Activated T-cell treated with anti-CD3 and anti-CD28 coated beads, Interleukin-2, amount 50 U/mL, for 24 hours (primary cell): Measurements from ENCODE around the gene TNNT2.

Experiments used
- DNase-seq: peaks from one replicate; pipeline ENCODE4 v3.0.0-alpha.2; 2020
- H3K27ac Mint-ChIP-seq: 2 replicates; pipeline ENCODE4 v1.8.0; 2020; ENCODE audit warnings: mild to moderate bottlenecking, mixed read lengths
- H3K27me3 Mint-ChIP-seq: 2 replicates; pipeline ENCODE4 v1.8.0; 2020; ENCODE audit warnings: mixed read lengths
- H3K36me3 Mint-ChIP-seq: 2 replicates; pipeline ENCODE4 v1.8.0; 2020; ENCODE audit warnings: low read depth, mixed read lengths
- H3K4me1 Mint-ChIP-seq: 2 replicates; pipeline ENCODE4 v1.8.0; 2020; ENCODE audit warnings: low read depth, mixed read lengths
- H3K4me3 Mint-ChIP-seq: 2 replicates; pipeline ENCODE4 v1.8.0; 2020; ENCODE audit warnings: mild to moderate bottlenecking, moderate library complexity, mixed read lengths
- H3K9me3 Mint-ChIP-seq: 2 replicates; pipeline ENCODE4 v1.8.0; 2020; ENCODE audit warnings: mixed read lengths

The TNNT2 gene

DNA sequence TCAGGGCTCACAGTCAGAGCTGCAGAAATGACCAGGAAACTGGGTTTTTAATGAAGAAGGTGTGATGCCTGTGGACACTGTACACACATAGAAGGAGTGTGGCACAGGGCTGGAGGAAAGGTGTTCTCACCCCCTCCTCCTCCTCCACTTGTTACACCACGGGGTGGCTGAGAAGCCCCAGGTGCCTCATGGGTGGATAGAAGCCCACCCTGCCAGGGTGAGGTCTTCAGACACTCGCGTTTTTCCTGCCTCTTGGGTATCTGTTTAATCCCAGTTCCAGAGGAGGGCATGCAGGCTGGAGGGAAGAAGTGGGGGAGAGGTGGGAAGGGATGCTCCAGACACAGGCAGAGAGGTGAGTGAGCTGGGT, 31.3 kb upstream of the TNNT2 start:
- Mint-ChIP-seq H3K4me3 (no peak overlapping the region), H3K27ac (no peak overlapping the region), H3K4me1 (no peaks in the 10 kb centered on the region), H3K36me3 (no peaks in the 10 kb centered on the region), H3K9me3 (no peaks in the 10 kb centered on the region), H3K27me3 (peaks cover 3% of the 10 kb centered on the region)
- DNase-seq: no peak

DNA sequence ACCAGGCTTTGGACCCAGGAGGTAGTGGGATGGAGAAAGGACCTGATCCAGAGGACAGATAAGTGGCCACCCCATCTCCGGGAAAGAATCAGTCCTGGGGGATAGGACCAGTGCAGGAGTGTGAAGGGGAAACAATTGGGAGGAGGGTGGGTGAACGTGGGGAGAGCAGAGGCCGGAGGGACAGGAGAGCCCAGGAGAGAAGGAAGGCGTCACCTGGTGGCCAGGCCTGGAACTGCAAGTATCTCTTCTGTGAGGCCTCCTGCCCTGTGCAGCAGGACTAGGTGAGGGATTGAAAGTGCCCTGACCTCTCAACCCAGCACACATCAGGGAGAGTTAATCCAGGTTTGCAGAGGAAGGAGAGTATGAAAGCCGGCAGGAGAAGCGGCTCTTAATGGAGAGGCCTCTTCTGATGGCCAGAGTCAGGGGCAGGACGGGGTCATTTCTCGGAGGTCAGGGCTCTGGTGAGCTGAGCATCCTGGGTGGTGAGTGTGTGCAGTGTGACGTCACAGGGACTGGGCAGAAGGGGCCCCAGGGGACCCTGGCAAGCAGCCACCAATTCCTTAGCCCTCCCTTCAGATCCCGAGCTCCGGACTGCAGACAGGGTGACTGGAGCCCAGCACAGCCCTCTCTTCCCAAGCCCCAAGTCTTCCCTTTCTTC, 30.8 kb upstream of the TNNT2 start:
- Mint-ChIP-seq H3K27me3 (peaks cover 3% of the 10 kb centered on the region), H3K4me3 (no peak overlapping the region), H3K27ac (no peak overlapping the region), H3K36me3 (no peaks in the 10 kb centered on the region), H3K4me1 (no peaks in the 10 kb centered on the region), H3K9me3 (no peaks in the 10 kb centered on the region)
- DNase-seq: peak; percentile 82

DNA sequence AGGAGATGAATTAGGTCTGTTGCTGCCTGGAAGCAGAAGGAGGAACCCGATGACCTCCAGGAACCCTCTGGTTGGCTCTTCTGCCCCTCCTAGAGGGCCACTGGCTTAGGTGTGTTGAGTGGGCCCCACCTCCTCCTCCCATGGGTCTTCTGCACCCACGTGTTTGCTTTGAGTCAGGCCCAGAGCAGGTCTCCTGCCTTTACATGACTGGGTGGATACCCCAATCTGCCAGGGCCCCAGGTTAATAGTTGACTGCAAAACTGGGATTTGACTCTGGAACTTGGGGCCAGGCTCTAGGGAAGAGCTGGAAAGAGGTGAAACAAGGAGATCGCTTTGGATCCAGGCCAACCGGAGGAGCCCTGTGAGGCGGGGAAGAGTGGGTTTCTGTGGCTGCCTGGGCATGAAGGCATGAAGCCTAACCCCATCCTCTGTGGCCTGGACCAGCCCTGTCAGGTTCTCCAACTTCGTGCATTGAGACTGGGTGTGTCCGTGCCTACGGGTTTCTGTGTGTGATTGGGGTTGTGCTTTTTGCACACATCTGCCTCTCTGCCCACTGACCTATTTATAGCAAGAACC, 29.4 kb upstream of the TNNT2 start:
- Mint-ChIP-seq H3K4me1 (no peaks in the 10 kb centered on the region), H3K4me3 (no peak overlapping the region), H3K27ac (no peak overlapping the region), H3K9me3 (no peaks in the 10 kb centered on the region), H3K36me3 (no peaks in the 10 kb centered on the region), H3K27me3 (peaks cover 3% of the 10 kb centered on the region)
- no peak for DNase-seq

DNA sequence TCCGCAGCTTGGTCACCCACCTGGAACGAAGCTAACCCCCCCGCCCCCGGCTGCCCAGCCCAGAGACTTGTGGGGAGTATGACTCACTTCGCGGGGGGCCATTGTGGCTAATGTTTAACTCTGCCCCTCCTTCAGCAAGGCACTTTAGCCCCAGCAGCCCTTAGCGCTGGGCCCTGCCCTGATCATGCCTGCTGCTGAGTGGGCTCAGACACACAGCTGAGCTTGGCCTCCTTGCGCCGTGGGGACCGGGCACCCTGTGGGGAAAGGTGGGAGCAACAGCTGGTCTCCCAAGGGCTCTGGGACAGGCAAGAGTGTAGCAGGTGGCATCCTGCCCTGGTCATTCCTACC, 28.0 kb upstream of the TNNT2 start:
- H3K4me1 Mint-ChIP-seq: no peaks in the 10 kb centered on the region
- H3K4me3 Mint-ChIP-seq: no peak overlapping the region
- peaks cover 9% of the 10 kb centered on the region for H3K27me3 Mint-ChIP-seq
- no peaks in the 10 kb centered on the region for H3K36me3 Mint-ChIP-seq
- no peak for DNase-seq
- H3K9me3 Mint-ChIP-seq: no peaks in the 10 kb centered on the region
- no peak overlapping the region for H3K27ac Mint-ChIP-seq

DNA sequence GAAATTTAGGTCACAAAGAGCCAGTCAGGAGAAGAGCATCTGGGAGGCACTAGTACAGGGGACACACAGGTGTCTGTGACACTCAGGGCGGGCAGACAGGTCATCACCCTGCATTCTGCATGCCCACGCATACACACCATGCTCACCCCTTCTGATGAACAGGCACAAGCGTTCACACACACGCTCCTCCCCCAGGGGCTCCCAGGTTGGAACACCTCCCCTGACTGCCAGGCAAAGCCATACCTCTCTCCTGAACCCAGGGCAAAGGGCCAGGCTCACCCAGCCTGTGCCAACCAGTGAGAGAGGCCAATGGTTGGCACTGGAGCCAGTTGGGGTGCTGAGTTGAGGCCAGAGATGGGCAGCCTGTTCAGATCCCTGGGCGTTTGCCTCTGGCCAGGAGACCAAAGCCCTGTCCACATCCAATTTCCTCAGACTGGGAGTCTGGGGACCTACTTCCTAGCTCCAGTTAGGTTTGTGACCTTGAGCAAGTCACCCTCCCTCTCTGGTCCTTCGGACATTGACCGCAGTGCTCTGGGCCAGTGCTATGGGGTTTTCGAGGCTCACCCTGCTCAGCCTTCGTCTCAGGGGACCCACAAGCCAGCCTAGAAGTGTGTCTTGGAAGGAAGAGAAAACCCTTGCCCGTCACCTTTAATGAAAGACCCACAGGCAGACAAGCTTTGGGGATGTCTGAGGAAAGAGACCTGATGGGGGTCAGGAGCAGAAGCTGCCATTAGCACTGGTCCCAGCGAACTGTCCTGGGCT, 27.4 kb upstream of the TNNT2 start:
- Mint-ChIP-seq H3K9me3 (no peaks in the 10 kb centered on the region), H3K4me3 (no peak overlapping the region), H3K27me3 (peaks cover 14% of the 10 kb centered on the region), H3K27ac (no peak overlapping the region), H3K36me3 (no peaks in the 10 kb centered on the region), H3K4me1 (no peaks in the 10 kb centered on the region)
- no peak for DNase-seq

DNA sequence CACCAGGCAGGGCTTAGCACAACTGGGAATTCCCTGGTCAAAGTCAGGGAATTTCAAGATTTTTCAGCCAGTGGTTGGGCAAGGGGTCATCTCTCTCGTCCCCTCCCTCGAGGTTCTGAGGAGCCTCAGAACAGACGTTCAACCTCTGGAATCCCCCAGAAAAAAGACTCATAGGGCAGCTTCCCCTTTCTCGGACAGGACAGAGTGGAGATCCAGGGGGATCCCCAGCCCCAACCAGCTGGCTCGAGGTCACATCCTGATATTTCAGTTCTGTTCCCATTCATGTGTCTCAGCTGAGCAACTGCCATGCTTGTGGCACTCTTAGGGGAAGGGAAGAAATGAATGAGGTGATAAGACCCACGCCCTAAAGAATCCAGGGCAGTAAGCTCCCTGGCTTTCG, 26.6 kb upstream of the TNNT2 start:
- Mint-ChIP-seq H3K4me1 (no peaks in the 10 kb centered on the region), H3K27ac (no peak overlapping the region), H3K9me3 (no peaks in the 10 kb centered on the region), H3K36me3 (no peaks in the 10 kb centered on the region), H3K27me3 (peaks cover 17% of the 10 kb centered on the region), H3K4me3 (no peak overlapping the region)
- no peak for DNase-seq

DNA sequence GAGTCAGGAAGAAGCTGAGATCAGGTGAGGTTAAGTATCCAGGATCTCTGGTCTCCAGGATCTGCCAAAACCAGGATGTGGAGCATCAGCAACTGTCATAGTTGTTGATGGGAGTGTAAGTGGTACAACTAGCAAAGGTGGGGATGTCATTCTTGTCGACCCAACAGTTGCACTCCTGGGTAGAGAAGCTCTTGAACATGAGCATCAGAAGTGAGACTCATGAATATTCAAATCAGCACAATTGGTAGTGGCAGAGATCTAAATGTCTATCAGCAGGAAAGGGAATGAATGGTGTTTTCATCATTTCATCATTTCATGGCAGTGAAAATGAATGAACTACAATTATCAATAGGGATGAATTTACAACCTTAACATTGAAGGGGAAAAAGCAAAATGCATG, 25.9 kb upstream of the TNNT2 start:
- Mint-ChIP-seq H3K27me3 (peaks cover 23% of the 10 kb centered on the region), H3K4me1 (no peaks in the 10 kb centered on the region), H3K27ac (no peak overlapping the region), H3K9me3 (no peaks in the 10 kb centered on the region), H3K4me3 (no peak overlapping the region), H3K36me3 (no peaks in the 10 kb centered on the region)
- no peak for DNase-seq

DNA sequence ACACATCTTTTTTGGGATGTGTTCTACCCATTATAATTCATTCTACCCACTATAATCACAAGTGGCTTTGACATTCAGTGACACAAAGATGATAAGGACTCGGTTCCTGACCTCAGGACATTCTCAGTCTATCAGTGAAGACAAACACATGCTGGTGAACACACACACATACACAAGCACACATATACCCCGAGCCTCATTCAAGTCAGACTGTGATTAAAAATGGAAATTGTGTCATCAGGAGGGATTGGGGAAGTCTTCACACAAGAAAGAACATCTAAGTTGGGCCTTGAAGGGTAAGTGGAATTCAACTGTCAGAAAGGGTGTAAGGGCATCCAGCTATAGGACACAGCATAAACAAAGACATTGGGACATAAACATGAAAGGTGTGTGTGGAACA, 24.2 kb upstream of the TNNT2 start:
- Mint-ChIP-seq H3K36me3 (no peaks in the 10 kb centered on the region), H3K27me3 (peaks cover 33% of the 10 kb centered on the region), H3K4me3 (no peak overlapping the region), H3K27ac (no peak overlapping the region), H3K9me3 (no peaks in the 10 kb centered on the region), H3K4me1 (no peaks in the 10 kb centered on the region)
- DNase-seq: no peak

DNA sequence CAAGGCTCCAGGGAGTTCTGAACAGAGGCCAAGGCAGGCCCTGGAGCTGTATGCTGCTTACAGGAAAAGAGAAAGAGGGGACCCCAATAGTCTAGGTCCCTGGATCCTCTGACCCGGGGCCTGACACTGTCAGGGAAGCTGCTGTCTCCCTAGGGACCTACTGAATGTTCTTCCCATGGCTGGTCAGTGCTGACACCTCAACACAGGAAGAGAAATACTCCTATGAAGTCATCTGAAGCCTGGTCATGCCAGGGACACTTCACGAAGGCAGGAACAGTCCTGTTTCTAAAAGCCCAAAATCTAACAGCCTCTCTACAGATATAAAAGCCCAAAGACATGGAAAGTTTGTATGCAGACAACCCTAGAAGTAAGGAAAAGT, 23.4 kb upstream of the TNNT2 start:
- Mint-ChIP-seq H3K27ac (no peak overlapping the region), H3K27me3 (peaks cover 39% of the 10 kb centered on the region), H3K4me1 (no peaks in the 10 kb centered on the region), H3K4me3 (no peak overlapping the region), H3K36me3 (no peaks in the 10 kb centered on the region), H3K9me3 (no peaks in the 10 kb centered on the region)
- DNase-seq: no peak

DNA sequence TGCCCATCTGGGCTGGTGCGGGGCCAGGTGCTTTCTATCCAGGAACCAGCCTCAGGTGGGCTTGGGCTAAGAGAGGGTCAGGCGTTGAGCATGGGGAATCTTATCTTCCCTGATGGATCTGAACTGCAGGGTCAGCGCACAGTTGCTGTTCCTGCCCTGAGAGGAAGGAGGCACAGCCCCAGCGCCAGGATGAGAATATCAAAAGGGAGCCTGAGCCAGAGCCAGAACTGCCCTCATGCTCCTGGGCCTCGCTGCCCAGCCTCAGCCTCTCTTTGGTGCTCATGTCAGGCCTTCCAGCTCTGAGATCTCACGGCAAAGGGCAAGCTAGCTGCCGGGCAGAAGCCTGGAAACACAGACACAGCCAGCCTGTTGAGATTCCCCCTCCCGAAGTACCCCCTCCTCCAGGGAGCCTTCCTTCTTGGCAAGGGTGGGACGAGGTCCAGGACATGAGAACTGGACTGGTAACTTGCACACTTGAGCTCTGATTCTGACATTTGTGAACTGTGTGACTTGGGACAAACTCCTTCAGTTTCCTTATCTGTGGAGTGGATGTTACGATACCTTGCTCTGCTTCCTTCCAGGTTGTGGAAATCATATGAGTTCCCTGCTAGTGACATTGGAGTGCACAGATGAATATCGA, 22.9 kb upstream of the TNNT2 start:
- Mint-ChIP-seq H3K4me3 (no peak overlapping the region), H3K4me1 (no peaks in the 10 kb centered on the region), H3K9me3 (no peaks in the 10 kb centered on the region), H3K36me3 (no peaks in the 10 kb centered on the region), H3K27ac (no peak overlapping the region), H3K27me3 (peaks cover 43% of the 10 kb centered on the region)
- no peak for DNase-seq

DNA sequence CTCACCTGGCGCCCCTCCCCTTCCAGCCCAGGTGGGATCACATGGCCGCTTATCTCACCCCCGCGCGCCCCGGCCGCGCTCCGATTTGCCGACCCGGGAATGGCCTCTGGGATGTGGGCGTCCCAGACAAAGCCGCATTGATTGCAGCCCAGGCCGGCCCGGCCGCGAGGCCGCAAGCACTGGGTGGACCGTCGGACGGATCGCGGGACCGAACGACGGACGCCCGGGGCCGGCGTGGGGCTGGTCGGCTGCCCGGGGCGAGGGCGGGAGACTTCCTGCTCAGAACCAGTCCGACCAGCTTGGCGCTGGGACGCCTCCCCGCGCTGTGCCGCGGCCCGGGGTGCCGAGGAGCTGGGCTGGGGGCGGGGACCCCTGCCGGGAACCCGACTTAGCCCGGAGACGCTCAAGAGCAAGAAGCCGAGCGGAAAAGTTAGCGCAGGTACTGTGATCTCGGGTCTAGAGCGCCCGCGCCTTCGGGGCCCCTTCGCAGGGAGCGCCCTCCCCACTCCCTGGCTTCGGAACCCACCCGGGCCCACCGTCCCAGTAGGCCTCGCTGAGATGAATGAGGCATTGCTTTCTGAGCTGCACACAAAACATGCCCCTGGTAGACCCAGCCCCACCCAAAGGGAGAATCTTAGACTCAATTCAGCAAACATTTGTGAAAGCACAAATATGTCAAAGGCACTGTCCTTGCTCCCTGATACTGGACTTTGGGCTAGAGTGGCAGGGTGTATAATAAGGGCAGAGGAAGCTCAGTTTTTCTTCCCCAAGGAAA, 22.1 kb upstream of the TNNT2 start:
- no peaks in the 10 kb centered on the region for H3K36me3 Mint-ChIP-seq
- H3K9me3 Mint-ChIP-seq: no peaks in the 10 kb centered on the region
- H3K4me1 Mint-ChIP-seq: no peaks in the 10 kb centered on the region
- H3K4me3 Mint-ChIP-seq: no peak overlapping the region
- DNase-seq: no peak
- H3K27ac Mint-ChIP-seq: no peak overlapping the region
- H3K27me3 Mint-ChIP-seq: peaks cover 43% of the 10 kb centered on the region

DNA sequence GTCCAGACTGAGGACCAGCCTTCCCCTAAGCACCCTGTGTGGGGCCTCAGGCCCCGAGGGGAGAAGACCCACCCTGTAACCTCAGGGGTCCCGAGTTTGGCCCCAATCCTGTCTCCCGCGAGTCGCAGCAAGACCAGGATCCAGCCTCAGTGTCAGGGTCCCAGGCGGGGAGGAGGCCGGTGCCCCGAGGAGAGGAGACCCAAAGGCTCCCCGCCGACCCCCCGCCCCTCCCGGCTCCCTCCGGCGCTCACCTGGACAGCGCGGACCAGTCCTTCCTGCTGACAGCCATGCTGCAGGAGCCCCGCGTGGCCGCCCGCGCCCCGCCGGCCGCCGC, 21.5 kb upstream of the TNNT2 start, which contains the start of gene LAD1:
TSS of gene LAD1 (minus strand) at position 307 of the 334 bp plus-strand sequence. CDS start at position 289, 18 bp downstream.
- H3K27me3 Mint-ChIP-seq: peaks cover 43% of the 10 kb centered on the region
- H3K27ac Mint-ChIP-seq: no peak within 1 kb of the TSS
- DNase-seq: no peak
- no peaks in the 10 kb centered on the region for H3K36me3 Mint-ChIP-seq
- H3K9me3 Mint-ChIP-seq: no peaks in the 10 kb centered on the region
- no peaks in the 10 kb centered on the region for H3K4me1 Mint-ChIP-seq
- H3K4me3 Mint-ChIP-seq: no peak within 1 kb of the TSS

DNA sequence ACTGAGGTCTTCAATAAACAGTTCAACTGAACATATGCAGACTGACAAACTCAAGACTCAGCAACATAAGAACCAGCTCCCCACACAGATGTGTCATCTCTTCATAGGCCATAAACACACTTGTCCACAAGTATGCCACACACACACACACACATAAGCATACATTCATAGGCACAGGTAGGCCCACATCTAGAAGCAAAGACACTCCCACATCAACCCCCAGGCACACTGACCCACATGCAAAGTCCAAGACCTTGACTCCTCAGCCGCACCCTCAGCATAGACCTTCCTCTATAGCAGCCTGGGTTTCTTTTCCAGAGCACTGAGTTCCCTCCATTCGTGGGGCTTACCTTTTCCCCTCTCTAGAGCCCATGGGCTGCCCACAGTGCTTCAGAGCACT, 20.2 kb upstream of the TNNT2 start:
- H3K4me3 Mint-ChIP-seq: no peak overlapping the region
- H3K36me3 Mint-ChIP-seq: no peaks in the 10 kb centered on the region
- no peaks in the 10 kb centered on the region for H3K9me3 Mint-ChIP-seq
- peaks cover 43% of the 10 kb centered on the region for H3K27me3 Mint-ChIP-seq
- no peak overlapping the region for H3K27ac Mint-ChIP-seq
- H3K4me1 Mint-ChIP-seq: no peaks in the 10 kb centered on the region
- DNase-seq: no peak

DNA sequence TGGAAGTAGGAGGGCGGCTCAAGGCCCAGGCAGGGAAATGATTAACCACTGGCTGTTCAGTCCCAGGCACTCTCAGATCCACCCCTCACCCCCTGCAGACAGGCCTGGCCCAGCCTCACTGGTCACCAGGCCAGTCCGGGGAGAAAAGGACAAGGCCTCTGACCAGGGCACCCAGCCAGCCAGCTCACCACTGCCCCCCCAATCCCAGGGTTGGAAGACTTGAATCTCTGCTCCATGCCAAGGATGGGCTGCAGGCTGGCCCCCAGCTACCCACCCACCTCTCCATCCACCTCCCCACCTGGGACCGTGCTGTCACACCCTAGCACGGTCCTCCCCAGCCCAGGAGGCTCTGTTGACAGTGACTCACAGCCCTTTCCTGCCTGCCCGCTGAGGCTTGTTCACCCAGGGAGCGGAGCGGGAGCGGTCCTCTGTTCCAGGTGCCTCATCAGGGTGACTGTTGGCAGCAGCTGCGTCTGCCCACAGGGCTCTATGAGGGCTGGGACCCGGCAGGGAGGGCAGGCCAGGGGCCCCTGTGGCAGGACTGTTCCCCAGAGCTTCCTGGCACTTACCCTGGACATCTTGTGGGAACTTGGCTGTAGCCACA, 19.5 kb upstream of the TNNT2 start:
- no peak for DNase-seq
- Mint-ChIP-seq H3K27me3 (peaks cover 43% of the 10 kb centered on the region), H3K36me3 (no peaks in the 10 kb centered on the region), H3K9me3 (no peaks in the 10 kb centered on the region), H3K27ac (no peak overlapping the region), H3K4me1 (no peaks in the 10 kb centered on the region), H3K4me3 (no peak overlapping the region)
